B cell (primary cell): ENCODE results near the gene RAB26. TPM values are rescaled to one million over a fixed set of nuclear protein-coding genes. Genes with fewer than 3 reads are reported as not detected.

Experiments
- ATAC-seq: fragments of 200-7000 bp; cut with Tn5 transposase; one replicate; pipeline ENCODE4 v1.10.0; 2021; ENCODE audit warnings: low read depth, mild to moderate bottlenecking, moderate number of reproducible peaks, moderate library complexity
- CTCF ChIA-PET: fragments of 350-600 bp; sonication (Branson Sonifier 250); formaldehyde crosslinking; loops from one replicate; lab custom pipeline; 2021; ENCODE audit warnings: antibody characterized with exemption, inconsistent platforms; lab: Charles Lee
- POLR2A ChIA-PET: fragments of 350-600 bp; sonication (Branson Sonifier 250); formaldehyde crosslinking; loops from one replicate; lab custom pipeline; 2021; ENCODE audit warnings: antibody characterized with exemption; lab: Charles Lee
- DNase-seq: peaks from one replicate; pipeline ENCODE4 v3.0.0; 2013
- H2AFZ ChIP-seq: 2 replicates; pipeline ENCODE4 v1.6.1; 2012; ENCODE audit warnings: mild to moderate bottlenecking, low read depth, low read length; ENCODE audit not compliant: insufficient read depth, poor library complexity, severe bottlenecking
- H3K27ac ChIP-seq, 2 donors: 1 replicate in 1 of 2; 2 replicates in 1 of 2; pipeline ENCODE4 v1.5.1; 2012 to 2013; ENCODE audit warnings: low read length in 2 of 2, mild to moderate bottlenecking in 2 of 2, moderate library complexity in 1 of 2
- H3K27me3 ChIP-seq, 4 experiments: fragments of 200-600 bp in 1 of 4; sonication (generic) in 1 of 4; replicated peaks in 1 of 4; 1 replicate in 2 of 4; 2 replicates in 2 of 4; pipeline versions ENCODE4 v1.6.1 to v1.7.0; 2013 to 2016; ENCODE audit warnings: low read length in 3 of 4, mild to moderate bottlenecking in 2 of 4, mixed read lengths in 1 of 4, moderate library complexity in 1 of 4; ENCODE audit not compliant: insufficient read depth in 4 of 4, control insufficient read depth in 3 of 4; ENCODE audit errors: control extremely low read depth in 1 of 4
- H3K36me3 ChIP-seq, 2 experiments: replicated peaks in 1 of 2; 1 replicate in 1 of 2; 2 replicates in 1 of 2; pipeline versions ENCODE4 v1.6.1 to v1.7.1; 2013; ENCODE audit warnings: low read length in 1 of 2; ENCODE audit not compliant: insufficient read depth in 2 of 2, control insufficient read depth in 1 of 2; ENCODE audit errors: control extremely low read depth in 1 of 2, extremely low read depth in 1 of 2
- H3K4me1 ChIP-seq, 2 donors: fragments of 200-600 bp in 1 of 2; sonication (generic) in 1 of 2; 1 replicate in 1 of 2; 2 replicates in 1 of 2; pipeline versions ENCODE4 v1.5.1 to v1.6.1; 2013 to 2017; ENCODE audit warnings: low read length in 2 of 2; ENCODE audit not compliant: control insufficient read depth in 2 of 2, insufficient read depth in 2 of 2
- H3K4me2 ChIP-seq: replicated peaks from 2 replicates; pipeline ENCODE3; 2012; ENCODE audit warnings: mild to moderate bottlenecking, low read depth, low read length; ENCODE audit not compliant: poor library complexity, severe bottlenecking
- H3K4me3 ChIP-seq, 5 experiments: fragments of 200-600 bp in 1 of 5; sonication (generic) in 1 of 5; 1 replicate in 3 of 5; 2 replicates in 2 of 5; pipeline versions ENCODE4 v1.5.1 to v1.7.0; 2011 to 2016; ENCODE audit warnings: low read length in 4 of 5, mild to moderate bottlenecking in 4 of 5, low read depth in 2 of 5, control low read depth in 1 of 5, moderate library complexity in 1 of 5; ENCODE audit not compliant: insufficient read depth in 1 of 5; ENCODE audit errors: control extremely low read depth in 1 of 5, extremely low read depth in 1 of 5
- H3K79me2 ChIP-seq: fragments of 200-600 bp; sonication (generic); one replicate; pipeline ENCODE4 v1.6.0; 2016; ENCODE audit warnings: low read length; ENCODE audit not compliant: control insufficient read depth, insufficient read depth
- H3K9ac ChIP-seq: fragments of 200-600 bp; sonication (generic); 2 replicates; pipeline ENCODE4 v1.6.1; 2017; ENCODE audit warnings: mild to moderate bottlenecking, low read length, moderate library complexity
- H3K9me3 ChIP-seq, 3 donors: one replicate each; pipeline versions ENCODE4 v1.6.1 to v1.7.1; 2013; ENCODE audit warnings: low read length in 2 of 3; ENCODE audit not compliant: control insufficient read depth in 2 of 3, insufficient read depth in 1 of 3; ENCODE audit errors: control extremely low read depth in 1 of 3
- H4K20me1 ChIP-seq: 2 replicates; pipeline ENCODE4 v1.6.0; 2012; ENCODE audit warnings: mild to moderate bottlenecking, low read length; ENCODE audit not compliant: insufficient read depth, control insufficient read depth, poor library complexity, severe bottlenecking
- H3K27ac Mint-ChIP-seq: one replicate; pipeline ENCODE4 v1.8.0; 2021; ENCODE audit warnings: mixed read lengths
- H3K27me3 Mint-ChIP-seq: one replicate; pipeline ENCODE4 v1.8.0; 2021; ENCODE audit warnings: mixed read lengths
- H3K4me1 Mint-ChIP-seq: one replicate; pipeline ENCODE4 v1.8.0; 2021; ENCODE audit warnings: mixed read lengths
- H3K4me3 Mint-ChIP-seq: one replicate; pipeline ENCODE4 v1.8.0; 2021; ENCODE audit warnings: mixed read lengths
- H3K9me3 Mint-ChIP-seq: one replicate; pipeline ENCODE4 v1.8.0; 2022; ENCODE audit warnings: mixed read lengths; ENCODE audit not compliant: insufficient read depth
- EZH2 ChIP-seq: IDR thresholded peaks from 2 replicates; pipeline ENCODE4 v1.6.1; 2012; ENCODE audit warnings: borderline replicate concordance, low read depth, mild to moderate bottlenecking, moderate library complexity, low read length; ENCODE audit not compliant: insufficient read depth, poor library complexity, severe bottlenecking
- WGBS: methylation state at CpG from one replicate; pipeline ENCODE4 v1.1.5; 2013; ENCODE audit warnings: missing lambda C conversion rate; ENCODE audit not compliant: insufficient coverage; 5-methylcytosine and 5-hydroxymethylcytosine counted together
- intact Hi-C: fragments of 100-400 bp; cut with micrococcal nuclease; formaldehyde crosslinking; loops from one replicate; pipeline ENCODE4 v1.10.0; 2022
- polyA plus RNA-seq: library from polyadenylated mRNA; depleted of rRNA; stranded (reverse); fragments of >200 nt; gene quantifications from 2 replicates; pipeline ENCODE4 v1.2.3, GENCODE V29; 2012
- total RNA-seq, 2 donors: library from RNA; stranded (reverse); fragments of 120-200 nt in 1 of 2; gene quantifications; 1 replicate in 1 of 2; 2 replicates in 1 of 2; pipeline versions ENCODE4 v1.2.3 to v1.2.4, GENCODE V29; 2013 to 2022
- TF ChIP-seq, protein P1 (sequence below): fragments of 200-600 bp; IDR thresholded peaks from one replicate; pipeline ENCODE4 v1.8.0; 2022; ENCODE audit warnings: antibody characterized with exemption, mild to moderate bottlenecking

The RAB26 gene
- total and polyA plus RNA-seq, 2 donors (not counting 1 experiment from before 2014, with no cell fraction given), result 0.62 to 1.2 TPM

DNA sequence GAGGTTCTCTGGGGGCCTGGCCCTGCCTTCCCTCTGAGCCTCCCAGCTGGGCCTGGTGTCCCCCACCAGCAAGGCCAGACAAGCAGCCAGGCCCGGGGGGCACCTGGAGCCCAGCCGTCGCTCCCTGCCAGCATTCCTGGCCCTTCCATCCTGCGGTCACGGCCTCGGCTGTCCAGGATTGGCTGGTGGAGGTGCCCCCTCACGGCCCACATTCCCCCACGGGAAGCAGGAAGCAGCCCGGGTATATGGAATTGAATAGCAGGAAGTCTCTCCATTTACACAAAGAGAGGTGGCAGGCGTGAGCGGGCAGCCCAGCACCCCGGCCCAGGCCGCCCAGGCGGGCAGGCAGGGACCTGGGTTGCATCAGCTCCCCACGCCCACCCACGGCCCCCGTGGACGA lies 21.7 kb downstream of the RAB26 start:
- POLR2A ChIA-PET, result no interaction called here
- no peaks in the 10 kb centered on the region for H3K27me3 ChIP-seq
- no peaks in the 10 kb centered on the region for H3K4me1 Mint-ChIP-seq
- H3K79me2 ChIP-seq, result peaks cover 41% of the 10 kb centered on the region
- H3K4me3 ChIP-seq, result no peak overlapping the region
- no peak overlapping the region for H3K4me2 ChIP-seq
- DNase-seq (no peak), ATAC-seq (no peak)
- no peak overlapping the region for H3K27ac ChIP-seq
- H3K9ac ChIP-seq, result no peak overlapping the region
- H3K27me3 Mint-ChIP-seq, result no peaks in the 10 kb centered on the region
- no peaks in the 10 kb centered on the region for H3K4me1 ChIP-seq
- H3K27ac Mint-ChIP-seq, result no peak overlapping the region
- H3K4me3 Mint-ChIP-seq, result no peak overlapping the region
- peaks cover 0 to 6% (median 0%) of the 10 kb centered on the region in 3 donors for H3K9me3 ChIP-seq
- H2AFZ ChIP-seq, result no peak overlapping the region
- CTCF ChIA-PET, result interaction anchor here (0.6 kb wide), 1 partner anchor 214 kb away, joined by 3 read pairs; no protein-coding TSS in a partner anchor
- intact Hi-C loops, result no loop called here
- WGBS, result 96% methylated on average over 18 of the region's 18 CpGs
- no peak for TF ChIP-seq EZH2
- TF ChIP-seq, protein P1, sequence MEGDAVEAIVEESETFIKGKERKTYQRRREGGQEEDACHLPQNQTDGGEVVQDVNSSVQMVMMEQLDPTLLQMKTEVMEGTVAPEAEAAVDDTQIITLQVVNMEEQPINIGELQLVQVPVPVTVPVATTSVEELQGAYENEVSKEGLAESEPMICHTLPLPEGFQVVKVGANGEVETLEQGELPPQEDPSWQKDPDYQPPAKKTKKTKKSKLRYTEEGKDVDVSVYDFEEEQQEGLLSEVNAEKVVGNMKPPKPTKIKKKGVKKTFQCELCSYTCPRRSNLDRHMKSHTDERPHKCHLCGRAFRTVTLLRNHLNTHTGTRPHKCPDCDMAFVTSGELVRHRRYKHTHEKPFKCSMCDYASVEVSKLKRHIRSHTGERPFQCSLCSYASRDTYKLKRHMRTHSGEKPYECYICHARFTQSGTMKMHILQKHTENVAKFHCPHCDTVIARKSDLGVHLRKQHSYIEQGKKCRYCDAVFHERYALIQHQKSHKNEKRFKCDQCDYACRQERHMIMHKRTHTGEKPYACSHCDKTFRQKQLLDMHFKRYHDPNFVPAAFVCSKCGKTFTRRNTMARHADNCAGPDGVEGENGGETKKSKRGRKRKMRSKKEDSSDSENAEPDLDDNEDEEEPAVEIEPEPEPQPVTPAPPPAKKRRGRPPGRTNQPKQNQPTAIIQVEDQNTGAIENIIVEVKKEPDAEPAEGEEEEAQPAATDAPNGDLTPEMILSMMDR, result no peak
- peaks cover 11% of the 10 kb centered on the region for H4K20me1 ChIP-seq
- no peaks in the 10 kb centered on the region for H3K9me3 Mint-ChIP-seq
- peaks cover 0 to 43% of the 10 kb centered on the region in 2 experiments for H3K36me3 ChIP-seq

DNA sequence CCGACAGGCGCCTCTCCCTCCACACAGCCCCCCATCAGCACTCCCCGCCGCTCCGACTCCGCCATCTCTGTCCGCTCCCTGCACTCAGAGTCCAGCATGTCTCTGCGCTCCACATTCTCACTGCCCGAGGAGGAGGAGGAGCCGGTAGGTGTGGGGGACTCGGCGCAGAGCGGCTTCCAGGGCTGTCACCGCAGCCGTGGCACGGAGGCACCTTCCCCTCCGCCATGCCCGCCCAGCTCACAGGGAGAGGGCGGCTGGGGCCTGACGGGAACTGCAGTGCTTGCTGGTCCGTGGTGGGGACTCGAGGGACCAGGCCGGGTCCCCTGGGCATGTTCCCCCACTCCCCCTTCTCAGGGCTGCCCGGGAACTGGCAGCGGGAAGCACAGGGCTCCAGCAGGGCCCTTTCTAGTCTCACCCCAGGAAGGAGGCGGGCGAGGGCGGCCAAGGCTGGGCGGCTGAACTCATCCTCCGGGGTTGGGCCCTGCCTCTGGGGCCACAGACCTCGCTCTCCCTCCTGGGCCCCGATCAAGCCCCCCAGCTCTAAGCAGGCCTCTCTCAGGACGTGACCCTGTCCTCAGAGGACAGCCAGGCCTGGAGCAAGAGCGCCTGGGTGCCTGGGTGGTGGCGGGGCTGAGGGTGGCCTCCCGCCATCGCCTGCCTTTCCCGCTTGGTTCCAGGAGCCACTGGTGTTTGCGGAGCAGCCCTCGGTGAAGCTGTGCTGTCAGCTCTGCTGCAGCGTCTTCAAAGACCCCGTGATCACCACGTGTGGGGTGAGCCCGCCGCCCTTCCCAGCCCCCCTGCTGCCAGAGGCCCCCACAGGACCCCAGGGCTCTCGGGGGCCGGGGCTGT lies 22.4 kb downstream of the RAB26 start:
- H3K4me3 ChIP-seq, result no peak overlapping the region
- Mint-ChIP-seq H3K27me3 (no peaks in the 10 kb centered on the region), H3K4me3 (no peak overlapping the region), H3K4me1 (no peaks in the 10 kb centered on the region), H3K27ac (no peak overlapping the region), H3K9me3 (no peaks in the 10 kb centered on the region)
- no peak overlapping the region for H3K9ac ChIP-seq
- DNase-seq (no peak), ATAC-seq (no peak)
- intact Hi-C loops, result no loop called here
- peaks cover 0 to 42% of the 10 kb centered on the region in 2 experiments for H3K36me3 ChIP-seq
- no peaks in the 10 kb centered on the region for H3K9me3 ChIP-seq
- peaks cover 10% of the 10 kb centered on the region for H4K20me1 ChIP-seq
- CTCF ChIA-PET, result interaction anchor here (0.6 kb wide), 1 partner anchor 215 kb away, joined by 3 read pairs; no protein-coding TSS in a partner anchor
- no peak overlapping the region for H3K27ac ChIP-seq
- H3K27me3 ChIP-seq, result no peaks in the 10 kb centered on the region
- POLR2A ChIA-PET, result no interaction called here
- 89% methylated on average over 41 of the region's 47 CpGs for WGBS
- H3K79me2 ChIP-seq, result peaks cover 38% of the 10 kb centered on the region
- no peak overlapping the region for H3K4me2 ChIP-seq
- no peak overlapping the region for H2AFZ ChIP-seq
- TF ChIP-seq, protein P1, result no peak
- no peak for TF ChIP-seq EZH2
- H3K4me1 ChIP-seq, result no peaks in the 10 kb centered on the region
